HG02870 (cell line): ENCODE data around the gene ALKBH4.
"Not testable (repeated sequence)": the region's sequence is repeated elsewhere in the genome, so short reads cannot be mapped to it uniquely, and the experiment has no call there.

Experiments
- ATAC-seq: cut with Tn5 transposase; IDR thresholded peaks from one replicate; pipeline ENCODE4 v1.9.1; 2021; ENCODE audit warnings: mild to moderate bottlenecking, moderate library complexity; ENCODE audit not compliant: unreplicated experiment

Gene ALKBH4

GRCh38 chr7:102464577-102465280 lies at the start of gene ALKBH4, which contains the start of gene LRWD1:
TSS of gene ALKBH4 (minus strand) at chr7:102464863. CDS start at chr7:102464836, 27 bp downstream.
TSS of gene LRWD1 (plus strand) at chr7:102464984. CDS start at chr7:102465081, 97 bp downstream.
- ATAC-seq, result peak; percentile 83

GRCh38 chr7:102512642-102513221 lies 48.1 kb upstream of the ALKBH4 start:
- not testable (repeated sequence) for ATAC-seq

- ATAC-seq, result peak; percentile 33
Observed at GRCh38 chr7:102511860-102512522, 47.3 kb upstream of the ALKBH4 start.

GRCh38 chr7:102510575-102510974 lies 45.9 kb upstream of the ALKBH4 start:
- not testable (repeated sequence) for ATAC-seq

GRCh38 chr7:102507410-102508088 lies 42.9 kb upstream of the ALKBH4 start:
- not testable (repeated sequence) for ATAC-seq

- ATAC-seq, result not testable (repeated sequence)
Observed at GRCh38 chr7:102505298-102506185, 40.9 kb upstream of the ALKBH4 start.

- not testable (repeated sequence) for ATAC-seq
Observed at GRCh38 chr7:102503141-102503540, 38.5 kb upstream of the ALKBH4 start.

GRCh38 chr7:102498321-102498720 lies 33.7 kb upstream of the ALKBH4 start:
- not testable (repeated sequence) for ATAC-seq

- ATAC-seq, result not testable (repeated sequence)
Observed at GRCh38 chr7:102497308-102497707, 32.6 kb upstream of the ALKBH4 start.

- not testable (repeated sequence) for ATAC-seq
Observed at GRCh38 chr7:102496861-102497260, 32.2 kb upstream of the ALKBH4 start.

- ATAC-seq, result peak; percentile 43
Observed at GRCh38 chr7:102494473-102495149, 29.9 kb upstream of the ALKBH4 start.

GRCh38 chr7:102494026-102494425 lies 29.4 kb upstream of the ALKBH4 start:
- not testable (repeated sequence) for ATAC-seq

- ATAC-seq, result not testable (repeated sequence)
Observed at GRCh38 chr7:102493220-102493935, 28.7 kb upstream of the ALKBH4 start.

GRCh38 chr7:102490529-102491075 lies 25.9 kb upstream of the ALKBH4 start:
- ATAC-seq, result peak; percentile 72

GRCh38 chr7:102484317-102484716 lies 19.7 kb upstream of the ALKBH4 start:
- not testable (repeated sequence) for ATAC-seq

- not testable (repeated sequence) for ATAC-seq
Observed at GRCh38 chr7:102481962-102482361, 17.3 kb upstream of the ALKBH4 start.

GRCh38 chr7:102479982-102480637 lies 15.4 kb upstream of the ALKBH4 start:
- not testable (repeated sequence) for ATAC-seq

- ATAC-seq, result peak; percentile 17
Observed at GRCh38 chr7:102479209-102479584, 14.5 kb upstream of the ALKBH4 start.
